ENCODE data around the gene FBLN5.

DNA sequence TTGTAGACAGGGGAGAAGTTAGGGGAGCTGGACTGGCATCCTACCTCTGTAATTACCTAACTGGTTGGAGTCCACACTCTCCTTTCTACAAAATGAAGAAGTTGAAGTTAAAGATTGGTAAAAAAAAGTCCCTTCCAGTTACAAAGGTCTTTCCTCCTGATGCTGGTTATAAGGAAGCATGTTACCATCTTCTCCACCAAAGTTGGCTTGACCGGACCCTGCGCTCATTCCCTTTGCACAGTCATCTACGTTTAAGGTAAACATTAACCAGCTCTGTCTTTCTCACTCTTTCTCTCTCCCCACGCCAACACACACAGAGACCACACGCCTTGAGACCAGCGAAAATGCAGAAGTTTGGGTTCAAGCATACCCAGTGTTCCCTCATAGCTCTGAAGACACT lies 11.9 kb downstream of the FBLN5 start:
- no peak for TF ChIP-seq POLR2A (IDR thresholded peaks at IDR 0.05; ENCODE audit: low read depth, low read length)
- TF ChIP-seq, protein P1, sequence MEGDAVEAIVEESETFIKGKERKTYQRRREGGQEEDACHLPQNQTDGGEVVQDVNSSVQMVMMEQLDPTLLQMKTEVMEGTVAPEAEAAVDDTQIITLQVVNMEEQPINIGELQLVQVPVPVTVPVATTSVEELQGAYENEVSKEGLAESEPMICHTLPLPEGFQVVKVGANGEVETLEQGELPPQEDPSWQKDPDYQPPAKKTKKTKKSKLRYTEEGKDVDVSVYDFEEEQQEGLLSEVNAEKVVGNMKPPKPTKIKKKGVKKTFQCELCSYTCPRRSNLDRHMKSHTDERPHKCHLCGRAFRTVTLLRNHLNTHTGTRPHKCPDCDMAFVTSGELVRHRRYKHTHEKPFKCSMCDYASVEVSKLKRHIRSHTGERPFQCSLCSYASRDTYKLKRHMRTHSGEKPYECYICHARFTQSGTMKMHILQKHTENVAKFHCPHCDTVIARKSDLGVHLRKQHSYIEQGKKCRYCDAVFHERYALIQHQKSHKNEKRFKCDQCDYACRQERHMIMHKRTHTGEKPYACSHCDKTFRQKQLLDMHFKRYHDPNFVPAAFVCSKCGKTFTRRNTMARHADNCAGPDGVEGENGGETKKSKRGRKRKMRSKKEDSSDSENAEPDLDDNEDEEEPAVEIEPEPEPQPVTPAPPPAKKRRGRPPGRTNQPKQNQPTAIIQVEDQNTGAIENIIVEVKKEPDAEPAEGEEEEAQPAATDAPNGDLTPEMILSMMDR (IDR thresholded peaks at IDR 0.05; ENCODE audit: extremely low read depth in 1 of 2, insufficient read depth in 1 of 2, low read depth in 1 of 2, low read length in 2 of 2), result no peak
- TF ChIP-seq EZH2 (IDR thresholded peaks at IDR 0.05; ENCODE audit: borderline replicate concordance, low read depth, low read length, severe bottlenecking), result no peak

Data from endothelial cell of umbilical vein (primary cell).